ENCODE results near the gene EEF2K. TPM values are rescaled to one million over a fixed set of nuclear protein-coding genes. Genes with fewer than 3 reads are reported as not detected.

The EEF2K gene
- total and polyA plus RNA-seq, 4 donors, result 5.6 to 40.8 (median 17.4) TPM

DNA sequence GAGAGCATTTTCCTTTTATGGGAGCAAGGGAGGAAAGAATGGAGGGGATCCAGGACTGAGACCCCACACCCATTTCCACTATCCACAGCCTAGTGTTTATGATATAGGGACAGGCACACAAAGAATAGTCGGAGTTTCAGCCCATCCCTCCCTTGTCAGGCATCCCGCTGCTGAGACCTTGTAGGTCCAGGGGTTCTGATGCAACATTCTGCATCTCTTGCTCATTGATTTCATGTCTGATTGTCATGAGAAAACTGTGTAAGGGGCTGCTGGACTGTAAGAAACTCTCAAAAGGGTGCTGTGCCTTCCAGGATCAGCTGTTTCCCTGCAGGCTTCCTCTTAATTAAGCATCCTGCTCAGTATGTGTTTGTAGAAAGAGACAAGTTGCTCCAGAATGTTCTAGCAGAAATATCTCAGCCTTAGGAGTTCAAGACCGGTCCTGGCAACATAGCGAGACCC lies 85.8 kb downstream of the EEF2K start:
- H3K4me3 ChIP-seq, result no peak overlapping the region
- no peak for TF ChIP-seq CTCF (IDR thresholded peaks at IDR 0.05; ENCODE audit: control extremely low read depth, extremely low read depth)

GRCh38 chr16:22292320-22292719 lies 86.2 kb downstream of the EEF2K start:
- Histone ChIP-seq H3K27me3 (ENCODE audit: control insufficient read depth in 3 of 3, insufficient read depth in 3 of 3, low read length in 2 of 3) (no peaks in the 10 kb centered on the region), H3K4me3 (no peak overlapping the region), H3K9me3 (ENCODE audit: control insufficient read depth in 4 of 4, insufficient read depth in 3 of 4, low read length in 3 of 4) (no peaks in the 10 kb centered on the region), H3K9ac (ENCODE audit: insufficient read depth in 1 of 2, low read length in 2 of 2) (no peak overlapping the region), H3K36me3 (ENCODE audit: control insufficient read depth in 4 of 4, insufficient read depth in 4 of 4, low read length in 4 of 4) (peaks cover 0 to 3% (median 0%) of the 10 kb centered on the region in 4 donors), H3K4me1 (ENCODE audit: control insufficient read depth in 5 of 5, insufficient read depth in 5 of 5, low read length in 5 of 5) (no peaks in the 10 kb centered on the region), H3K27ac (ENCODE audit: low read depth in 1 of 2, low read length in 1 of 2) (no peak overlapping the region)
- DNase-seq (no peak), ATAC-seq (ENCODE audit: insufficient read depth, low FRiP score) (no peak)
- no peak for TF ChIP-seq CTCF (IDR thresholded peaks at IDR 0.05; ENCODE audit: control extremely low read depth, extremely low read depth)

More for the DNA sequence above, 85.8 kb downstream of the EEF2K start:
- ATAC-seq (ENCODE audit: insufficient read depth, low FRiP score) (no peak), DNase-seq (no peak)
- no peaks in the 10 kb centered on the region for H3K27me3 ChIP-seq (ENCODE audit: control insufficient read depth in 3 of 3, insufficient read depth in 3 of 3, low read length in 2 of 3)
- H3K9me3 ChIP-seq (ENCODE audit: control insufficient read depth in 4 of 4, insufficient read depth in 3 of 4, low read length in 3 of 4), result no peaks in the 10 kb centered on the region
- 77 to 84% methylated on average over 4 of the region's 4 CpGs for WGBS, 2 donors
- no peak overlapping the region for H3K27ac ChIP-seq (ENCODE audit: low read depth in 1 of 2, low read length in 1 of 2)
- no peaks in the 10 kb centered on the region for H3K4me1 ChIP-seq (ENCODE audit: control insufficient read depth in 5 of 5, insufficient read depth in 5 of 5, low read length in 5 of 5)
- H3K9ac ChIP-seq (ENCODE audit: insufficient read depth in 1 of 2, low read length in 2 of 2), result no peak overlapping the region
- H3K36me3 ChIP-seq (ENCODE audit: control insufficient read depth in 4 of 4, insufficient read depth in 4 of 4, low read length in 4 of 4), result peaks cover 0 to 3% (median 0%) of the 10 kb centered on the region in 4 donors

- DNase-seq, result no peak
- TF ChIP-seq CTCF (IDR thresholded peaks at IDR 0.05; ENCODE audit: control extremely low read depth, extremely low read depth), result no peak
- 90 to 95% methylated on average over 11 of the region's 11 CpGs for WGBS, 2 donors
- Histone ChIP-seq H3K36me3 (ENCODE audit: control insufficient read depth in 4 of 4, insufficient read depth in 4 of 4, low read length in 4 of 4) (no peaks in the 10 kb centered on the region), H3K4me3 (no peak overlapping the region), H3K27me3 (ENCODE audit: control insufficient read depth in 3 of 3, insufficient read depth in 3 of 3, low read length in 2 of 3) (no peaks in the 10 kb centered on the region), H3K9ac (ENCODE audit: insufficient read depth in 1 of 2, low read length in 2 of 2) (no peak overlapping the region), H3K27ac (ENCODE audit: low read depth in 1 of 2, low read length in 1 of 2) (no peak overlapping the region), H3K4me1 (ENCODE audit: control insufficient read depth in 5 of 5, insufficient read depth in 5 of 5, low read length in 5 of 5) (peaks cover 0 to 5% (median 0%) of the 10 kb centered on the region in 5 donors), H3K9me3 (ENCODE audit: control insufficient read depth in 4 of 4, insufficient read depth in 3 of 4, low read length in 3 of 4) (no peaks in the 10 kb centered on the region)
- no peak for ATAC-seq (ENCODE audit: insufficient read depth, low FRiP score)
These were observed 87.3 kb downstream of the EEF2K start for GRCh38 chr16:22293137-22294106.
